Mucosa of descending colon (tissue), 3 donors: Measurements from ENCODE around the gene ULK3. TPM values are rescaled to one million over a fixed set of nuclear protein-coding genes. Genes with fewer than 3 reads are reported as not detected.
A peak's percentile ranks its signal among the peaks of the same experiment; 100 is the strongest.

ENCODE experiments used
- ATAC-seq: fragments of 200-7000 bp; cut with Tn5 transposase; one replicate; pipeline ENCODE4 v1.9.1; 2020; ENCODE audit warnings: mild to moderate bottlenecking, moderate library complexity
- DNase-seq, 3 donors: peaks; one replicate each; pipeline ENCODE4 v3.0.0-alpha.2; 2020
- H3K36me3 ChIP-seq: fragments of 200-600 bp; one replicate; pipeline ENCODE4 v1.8.0; 2021; ENCODE audit warnings: low read depth, mild to moderate bottlenecking
- H3K4me1 ChIP-seq: fragments of 200-600 bp; one replicate; pipeline ENCODE4 v1.8.0; 2021; ENCODE audit warnings: low read depth, mild to moderate bottlenecking
- H3K4me3 ChIP-seq: fragments of 200-600 bp; one replicate; pipeline ENCODE4 v1.8.0; 2021; ENCODE audit warnings: mild to moderate bottlenecking
- H3K9me3 ChIP-seq: fragments of 200-600 bp; one replicate; pipeline ENCODE4 v1.8.0; 2021; ENCODE audit warnings: mild to moderate bottlenecking
- intact Hi-C, 2 donors: fragments of 100-400 bp; cut with DNase I in 1 of 2; cut with micrococcal nuclease in 1 of 2; formaldehyde crosslinking; loops; one replicate each; pipeline versions ENCODE4 v1.11.0 to v1.11.1; 2022; cut with DNase I, micrococcal nuclease
- total RNA-seq, 3 donors: library from RNA; stranded (reverse); fragmentation: NEBNext Ultra II Directional in 2 of 3; extraction: Animal tissue kit (Norgen Biotek cat#: 25700) in 2 of 3; gene quantifications; one replicate each; pipeline versions ENCODE4 v1.2.1 to v1.2.4, GENCODE V29; 2021 to 2023
- TF ChIP-seq, protein P1 (sequence below): fragments of 200-600 bp; IDR thresholded peaks from one replicate; pipeline ENCODE4 v1.8.0; 2022; ENCODE audit warnings: antibody characterized with exemption, mild to moderate bottlenecking
- donor health status: DM: no; HTN: no; CAD: no; lungs with moderate emphysema.
- donor health status: DM: no; HTN: no; CAD: no.
- donor health status: DM: no; HTN: yes; CAD: no.

Gene ULK3
- total RNA-seq, 3 donors from 2014 or later, result 66.5 to 89.3 (median 73.1) TPM

DNA sequence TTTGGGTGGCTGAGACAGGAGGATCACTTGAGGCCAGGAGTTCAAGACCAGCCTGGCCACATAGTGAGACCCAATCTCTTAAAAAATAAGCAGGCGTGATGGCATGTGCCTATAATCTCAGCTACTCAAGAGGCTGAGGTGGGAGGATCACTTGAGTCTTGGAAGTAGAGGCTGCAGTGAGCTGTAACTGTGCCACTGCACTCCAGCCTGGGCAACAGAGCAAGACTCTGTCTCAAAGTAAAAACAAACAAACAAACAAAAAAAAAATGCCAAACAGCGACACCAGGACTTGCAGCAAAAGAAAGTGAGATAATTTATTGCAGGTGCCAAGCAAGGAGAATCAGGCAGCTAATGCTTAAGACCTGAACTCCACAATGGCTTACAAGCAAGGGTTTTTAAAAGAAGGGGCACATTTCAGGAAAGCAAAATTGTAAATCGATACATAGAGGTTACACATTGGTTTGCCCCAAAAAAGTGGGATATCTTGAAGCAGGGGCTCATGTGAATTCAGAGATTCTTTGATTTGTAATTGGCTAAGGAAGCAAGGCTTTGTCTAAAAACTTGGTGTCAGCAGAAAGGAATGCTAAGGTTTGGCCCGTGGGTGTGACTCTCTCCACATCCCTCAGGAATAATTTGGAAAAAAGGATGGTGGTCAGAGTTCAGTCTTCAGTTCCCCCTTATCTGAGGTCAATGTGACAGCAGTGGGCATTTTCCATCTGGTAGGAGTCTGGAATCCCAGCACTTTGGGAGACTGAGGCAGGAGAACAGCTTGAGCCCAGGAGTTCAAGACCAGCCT, 41.7 kb upstream of the ULK3 start:
- TF ChIP-seq, protein P1, sequence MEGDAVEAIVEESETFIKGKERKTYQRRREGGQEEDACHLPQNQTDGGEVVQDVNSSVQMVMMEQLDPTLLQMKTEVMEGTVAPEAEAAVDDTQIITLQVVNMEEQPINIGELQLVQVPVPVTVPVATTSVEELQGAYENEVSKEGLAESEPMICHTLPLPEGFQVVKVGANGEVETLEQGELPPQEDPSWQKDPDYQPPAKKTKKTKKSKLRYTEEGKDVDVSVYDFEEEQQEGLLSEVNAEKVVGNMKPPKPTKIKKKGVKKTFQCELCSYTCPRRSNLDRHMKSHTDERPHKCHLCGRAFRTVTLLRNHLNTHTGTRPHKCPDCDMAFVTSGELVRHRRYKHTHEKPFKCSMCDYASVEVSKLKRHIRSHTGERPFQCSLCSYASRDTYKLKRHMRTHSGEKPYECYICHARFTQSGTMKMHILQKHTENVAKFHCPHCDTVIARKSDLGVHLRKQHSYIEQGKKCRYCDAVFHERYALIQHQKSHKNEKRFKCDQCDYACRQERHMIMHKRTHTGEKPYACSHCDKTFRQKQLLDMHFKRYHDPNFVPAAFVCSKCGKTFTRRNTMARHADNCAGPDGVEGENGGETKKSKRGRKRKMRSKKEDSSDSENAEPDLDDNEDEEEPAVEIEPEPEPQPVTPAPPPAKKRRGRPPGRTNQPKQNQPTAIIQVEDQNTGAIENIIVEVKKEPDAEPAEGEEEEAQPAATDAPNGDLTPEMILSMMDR, result no peak
- ATAC-seq, result no peak

DNA sequence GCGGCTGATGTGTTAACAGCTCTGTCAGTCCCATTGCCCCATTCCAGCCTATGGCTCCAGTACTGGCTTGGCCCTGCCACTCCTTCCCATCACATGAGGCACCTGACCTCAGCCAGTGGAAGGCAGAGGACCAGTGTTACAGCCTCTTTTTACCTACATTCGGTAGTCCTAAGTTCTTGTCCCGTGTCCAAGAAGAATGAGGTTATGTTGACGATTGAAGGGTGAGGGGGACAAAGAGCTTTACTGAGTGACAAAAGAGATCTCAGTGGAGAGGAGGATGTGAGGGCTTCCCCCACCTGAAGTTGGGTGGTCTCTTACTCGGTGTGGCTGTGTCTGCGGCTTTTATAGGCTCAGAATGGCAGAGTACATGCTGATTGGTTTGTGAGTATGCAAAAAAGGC, 39.6 kb upstream of the ULK3 start:
- TF ChIP-seq, protein P1, result no peak
- intact Hi-C loops, result no loop called here

More for the DNA sequence above, 41.7 kb upstream of the ULK3 start:
- H3K9me3 ChIP-seq, result no peaks in the 10 kb centered on the region
- no peaks in the 10 kb centered on the region for H3K36me3 ChIP-seq
- no peak for DNase-seq
- peaks cover 8% of the 10 kb centered on the region for H3K4me1 ChIP-seq
- H3K4me3 ChIP-seq, result no peak overlapping the region
- intact Hi-C loops, result no loop called here

DNA sequence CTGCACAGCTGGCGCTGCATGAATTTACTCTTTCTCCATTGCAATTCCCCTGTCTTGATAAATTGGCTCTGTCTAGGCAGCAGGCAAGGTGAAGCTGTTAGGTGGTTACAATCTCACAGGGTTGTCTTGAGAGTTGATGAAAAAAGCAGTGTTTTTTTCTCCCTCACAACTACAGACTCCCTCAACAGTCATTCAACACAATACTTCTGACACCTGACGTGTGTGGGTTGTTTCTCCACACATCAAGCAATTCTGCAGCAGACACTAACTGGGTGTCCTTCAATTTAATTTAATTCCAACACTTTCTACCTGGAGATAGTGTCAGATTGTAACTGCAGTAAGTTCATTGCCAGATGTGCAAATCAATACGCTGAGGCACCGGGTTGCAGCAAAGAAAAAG, 35.3 kb upstream of the ULK3 start:
- intact Hi-C loops, result no loop called here
- ATAC-seq (no peak), DNase-seq (no peak)
- no peaks in the 10 kb centered on the region for H3K36me3 ChIP-seq
- TF ChIP-seq, protein P1, result no peak
- H3K4me1 ChIP-seq, result no peaks in the 10 kb centered on the region
- H3K4me3 ChIP-seq, result no peak overlapping the region
- no peaks in the 10 kb centered on the region for H3K9me3 ChIP-seq

More for the DNA sequence above, 39.6 kb upstream of the ULK3 start:
- Histone ChIP-seq H3K4me1 (no peaks in the 10 kb centered on the region), H3K9me3 (no peaks in the 10 kb centered on the region), H3K36me3 (no peaks in the 10 kb centered on the region), H3K4me3 (no peak overlapping the region)
- ATAC-seq, result no peak
- no peak for DNase-seq

DNA sequence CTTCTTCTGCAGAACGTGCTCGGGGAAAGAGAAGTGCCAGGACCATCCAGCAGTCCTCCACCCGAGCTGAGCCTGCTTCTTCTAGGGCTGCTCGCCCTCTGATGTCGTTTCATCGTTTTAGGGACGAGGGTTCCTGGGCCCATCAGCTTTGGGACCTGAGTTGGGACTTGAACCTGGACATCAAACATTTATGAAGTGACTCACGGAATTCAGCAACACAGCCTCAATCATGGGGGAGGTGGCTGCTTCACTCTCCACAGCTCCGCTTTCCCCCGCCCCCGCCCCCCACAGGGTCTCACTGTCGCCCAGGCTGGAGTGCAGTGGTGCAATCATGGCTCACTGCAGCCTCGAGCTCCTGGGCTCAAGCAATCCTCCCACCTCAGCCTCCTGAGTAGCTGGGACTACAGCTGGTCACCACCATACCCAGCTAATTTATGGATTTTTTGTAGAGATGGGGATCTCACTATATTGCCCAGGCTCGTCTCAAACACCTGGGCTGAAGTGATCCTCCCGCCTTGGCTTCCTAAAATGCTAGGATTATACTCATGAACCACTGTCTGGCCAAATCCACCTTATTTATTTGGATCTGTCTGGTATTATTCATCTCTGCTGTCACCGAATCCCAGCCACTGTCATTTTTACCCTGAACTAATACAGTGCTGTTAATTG, 30.9 kb upstream of the ULK3 start:
- Histone ChIP-seq H3K36me3 (no peaks in the 10 kb centered on the region), H3K4me1 (peaks cover 34% of the 10 kb centered on the region), H3K4me3 (no peak overlapping the region), H3K9me3 (no peaks in the 10 kb centered on the region)
- intact Hi-C loops, result no loop called here
- no peak for ATAC-seq
- TF ChIP-seq, protein P1, result no peak
- DNase-seq, result peak in 1 of 3 donors; percentile 48

DNA sequence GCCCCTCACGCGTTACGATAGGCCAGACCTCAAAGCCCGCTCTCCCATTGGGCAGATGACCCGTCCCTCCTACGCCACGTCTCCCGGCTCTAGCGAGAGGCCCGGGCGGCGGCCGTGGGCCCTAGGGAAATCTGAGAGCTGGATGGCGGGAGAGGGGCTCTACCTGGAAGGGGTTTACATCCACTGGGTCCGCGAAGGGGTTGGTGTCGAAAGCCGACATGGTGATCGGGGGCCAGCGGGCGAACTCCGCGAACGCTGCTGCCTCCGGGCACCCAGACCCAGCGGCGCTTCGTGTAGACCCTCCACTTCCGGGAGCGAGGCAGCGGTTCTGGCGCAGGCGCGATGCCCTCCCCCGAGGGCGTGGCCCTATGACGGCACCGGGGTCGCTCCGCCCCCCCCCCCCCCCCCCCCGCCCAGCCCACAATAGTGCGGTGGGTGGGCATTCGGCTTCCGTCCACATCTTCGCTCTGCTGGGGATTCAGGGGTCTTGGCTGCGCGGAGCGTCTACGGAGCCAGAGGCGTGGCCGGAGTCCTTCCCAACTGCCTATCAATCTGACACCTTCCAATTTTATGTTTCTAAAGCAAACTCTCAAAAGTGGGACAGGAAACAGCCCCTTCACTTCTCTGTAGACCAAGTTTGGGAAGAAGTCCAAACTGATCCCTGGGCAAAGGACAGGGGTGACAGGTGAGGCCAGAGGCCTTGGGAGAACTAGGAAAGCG, 30.2 kb upstream of the ULK3 start, which contains the start of gene SCAMP2:
Gene SCAMP2, minus strand, starts transcription at position 330 of the 720 bp plus-strand sequence. Its CDS starts 110 bp downstream, at position 220.
- H3K36me3 ChIP-seq, result no peaks in the 10 kb centered on the region
- TF ChIP-seq, protein P1, result no peak
- peaks cover 41% of the 10 kb centered on the region for H3K4me1 ChIP-seq
- DNase-seq, result peak; percentile 94 to 98 (median 94)
- ATAC-seq, result peak; percentile 84
- H3K4me3 ChIP-seq, result peak within 1 kb of the TSS; percentile 68
- intact Hi-C loops, result no loop called here
- no peaks in the 10 kb centered on the region for H3K9me3 ChIP-seq
